22Rv1 (cell line): ENCODE results near the gene NAGK.

Experiments
- CTCF ChIP-seq: fragments of 450-650 bp; IDR thresholded peaks from 2 replicates; pipeline ENCODE4 v1.5.1; 2017; ENCODE audit warnings: mild to moderate bottlenecking
- ZFX ChIP-seq: fragments of 450-650 bp; IDR thresholded peaks from 2 replicates; pipeline ENCODE4 v1.6.1; 2017; ENCODE audit warnings: antibody characterized with exemption, borderline replicate concordance

DNA sequence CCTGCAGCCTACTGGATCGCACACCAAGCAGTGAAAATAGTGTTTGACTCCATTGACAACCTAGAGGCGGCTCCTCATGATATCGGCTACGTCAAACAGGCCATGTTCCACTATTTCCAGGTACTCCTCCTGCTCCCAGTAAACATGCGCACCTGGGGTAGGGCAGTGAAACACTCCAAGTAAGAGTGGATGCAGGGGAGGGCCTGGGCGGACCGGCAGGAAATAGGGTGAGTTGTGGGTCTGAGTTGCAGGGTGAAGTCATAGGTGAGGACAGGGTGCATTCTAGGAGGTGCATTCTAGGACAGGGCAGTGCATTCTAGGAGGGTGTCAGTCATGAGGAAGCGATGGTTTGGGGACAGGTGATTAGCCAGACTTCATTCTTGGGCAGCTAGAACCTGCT, 5.0 kb downstream of the NAGK start:
- no peak for TF ChIP-seq CTCF
- no peak for TF ChIP-seq ZFX
